Measurements from ENCODE around the gene ADCY9. TPM values are rescaled to one million over a fixed set of nuclear protein-coding genes. Genes with fewer than 3 reads are reported as not detected.

ADCY9 gene
- total RNA-seq, 1 donor from 2014 or later = 12.0 TPM

DNA sequence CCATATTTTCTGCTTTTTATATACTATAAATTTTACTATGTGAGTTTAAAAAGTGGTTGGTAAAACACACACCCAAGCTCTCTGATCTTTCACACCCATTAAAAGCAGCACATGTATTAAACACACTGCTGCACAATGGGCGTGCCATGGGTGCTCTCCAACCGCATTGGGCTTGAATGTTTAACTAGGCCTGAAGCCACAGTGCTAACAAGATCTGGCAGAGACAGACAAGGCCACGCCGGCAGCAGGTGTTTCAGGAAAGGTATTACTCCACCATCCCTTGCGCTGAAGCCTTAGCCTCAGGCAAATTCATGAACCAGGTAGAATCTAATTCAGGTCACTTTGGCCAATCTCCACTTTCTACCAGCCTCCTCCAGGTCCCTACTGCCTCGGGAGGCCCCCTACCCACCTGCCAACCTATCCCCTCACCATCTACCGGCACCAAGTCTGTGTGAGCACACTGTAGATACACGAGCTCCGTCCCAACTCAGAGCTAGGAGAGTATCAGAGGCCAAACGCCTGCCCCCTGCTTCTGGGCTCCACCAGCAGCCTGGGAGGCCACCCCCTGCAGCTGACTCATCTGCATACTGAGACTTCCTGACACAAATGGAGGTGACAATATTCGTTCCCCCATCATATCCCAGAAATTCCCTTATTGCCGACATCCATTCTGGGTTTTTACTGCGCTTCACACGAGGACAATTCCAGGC, 95.0 kb downstream of the ADCY9 start:
- TF ChIP-seq, protein P1, sequence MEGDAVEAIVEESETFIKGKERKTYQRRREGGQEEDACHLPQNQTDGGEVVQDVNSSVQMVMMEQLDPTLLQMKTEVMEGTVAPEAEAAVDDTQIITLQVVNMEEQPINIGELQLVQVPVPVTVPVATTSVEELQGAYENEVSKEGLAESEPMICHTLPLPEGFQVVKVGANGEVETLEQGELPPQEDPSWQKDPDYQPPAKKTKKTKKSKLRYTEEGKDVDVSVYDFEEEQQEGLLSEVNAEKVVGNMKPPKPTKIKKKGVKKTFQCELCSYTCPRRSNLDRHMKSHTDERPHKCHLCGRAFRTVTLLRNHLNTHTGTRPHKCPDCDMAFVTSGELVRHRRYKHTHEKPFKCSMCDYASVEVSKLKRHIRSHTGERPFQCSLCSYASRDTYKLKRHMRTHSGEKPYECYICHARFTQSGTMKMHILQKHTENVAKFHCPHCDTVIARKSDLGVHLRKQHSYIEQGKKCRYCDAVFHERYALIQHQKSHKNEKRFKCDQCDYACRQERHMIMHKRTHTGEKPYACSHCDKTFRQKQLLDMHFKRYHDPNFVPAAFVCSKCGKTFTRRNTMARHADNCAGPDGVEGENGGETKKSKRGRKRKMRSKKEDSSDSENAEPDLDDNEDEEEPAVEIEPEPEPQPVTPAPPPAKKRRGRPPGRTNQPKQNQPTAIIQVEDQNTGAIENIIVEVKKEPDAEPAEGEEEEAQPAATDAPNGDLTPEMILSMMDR (IDR thresholded peaks at IDR 0.05; ENCODE audit: insufficient read depth, low read length, poor library complexity, severe bottlenecking) = no peak
- peak; percentile 55 for DNase-seq (ENCODE audit: low read depth)
- no peak overlapping the region for H3K4me3 ChIP-seq (ENCODE audit: low read depth, low read length)
- H3K27me3 ChIP-seq (ENCODE audit: control insufficient read depth, insufficient read depth, low read length) = no peaks in the 10 kb centered on the region
- no peaks in the 10 kb centered on the region for H3K36me3 ChIP-seq (ENCODE audit: control insufficient read depth, insufficient read depth, low read length)

GRCh38 chr16:4019371-4019791, 96.9 kb downstream of the ADCY9 start:
- Histone ChIP-seq H3K36me3 (ENCODE audit: control insufficient read depth, insufficient read depth, low read length) (no peaks in the 10 kb centered on the region), H3K4me3 (ENCODE audit: low read depth, low read length) (no peak overlapping the region), H3K27me3 (ENCODE audit: control insufficient read depth, insufficient read depth, low read length) (no peaks in the 10 kb centered on the region)
- DNase-seq (ENCODE audit: low read depth) = no peak
- TF ChIP-seq, protein P1 (IDR thresholded peaks at IDR 0.05; ENCODE audit: insufficient read depth, low read length, poor library complexity, severe bottlenecking) = no peak

DNA sequence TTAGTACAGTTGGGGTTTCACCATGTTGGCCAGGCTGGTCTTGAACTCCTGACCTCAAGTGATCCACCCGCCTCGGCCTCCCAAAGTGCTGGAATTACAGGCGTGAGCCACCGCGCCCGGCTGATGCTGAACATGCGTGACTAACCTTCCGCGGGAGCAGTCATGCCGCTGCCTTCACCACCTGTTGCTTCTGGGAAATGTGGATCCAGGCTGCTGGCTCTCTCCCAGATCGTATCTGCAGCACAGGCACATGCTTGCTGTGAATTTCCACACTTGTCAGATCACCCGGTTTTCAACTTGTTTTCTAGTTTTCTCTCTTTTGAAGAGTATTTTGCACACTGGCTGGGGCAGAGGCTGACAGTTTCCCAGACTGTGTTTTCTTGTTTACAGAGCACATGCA, 97.9 kb downstream of the ADCY9 start:
- DNase-seq (ENCODE audit: low read depth) = no peak
- Histone ChIP-seq H3K27me3 (ENCODE audit: control insufficient read depth, insufficient read depth, low read length) (no peaks in the 10 kb centered on the region), H3K4me3 (ENCODE audit: low read depth, low read length) (no peak overlapping the region), H3K36me3 (ENCODE audit: control insufficient read depth, insufficient read depth, low read length) (no peaks in the 10 kb centered on the region)
- TF ChIP-seq, protein P1 (IDR thresholded peaks at IDR 0.05; ENCODE audit: insufficient read depth, low read length, poor library complexity, severe bottlenecking) = no peak

GRCh38 chr16:4017807-4018206, 98.4 kb downstream of the ADCY9 start:
- no peak overlapping the region for H3K4me3 ChIP-seq (ENCODE audit: low read depth, low read length)
- TF ChIP-seq, protein P1 (IDR thresholded peaks at IDR 0.05; ENCODE audit: insufficient read depth, low read length, poor library complexity, severe bottlenecking) = no peak
- DNase-seq (ENCODE audit: low read depth) = no peak
- H3K27me3 ChIP-seq (ENCODE audit: control insufficient read depth, insufficient read depth, low read length) = no peaks in the 10 kb centered on the region
- no peaks in the 10 kb centered on the region for H3K36me3 ChIP-seq (ENCODE audit: control insufficient read depth, insufficient read depth, low read length)

- no peak for DNase-seq (ENCODE audit: low read depth)
Measured at GRCh38 chr16:4016658-4017057, 99.6 kb downstream of the ADCY9 start.

More at GRCh38 chr16:4016658-4017057, 99.6 kb downstream of the ADCY9 start:
- Histone ChIP-seq H3K36me3 (ENCODE audit: control insufficient read depth, insufficient read depth, low read length) (no peaks in the 10 kb centered on the region), H3K4me3 (ENCODE audit: low read depth, low read length) (no peak overlapping the region), H3K27me3 (ENCODE audit: control insufficient read depth, insufficient read depth, low read length) (no peaks in the 10 kb centered on the region)
- TF ChIP-seq, protein P1 (IDR thresholded peaks at IDR 0.05; ENCODE audit: insufficient read depth, low read length, poor library complexity, severe bottlenecking) = no peak
